GM06990 (cell line): Measurements from ENCODE around the gene TREH.

Experiments
- DNase-seq: peaks from one replicate; pipeline ENCODE4 v3.0.0-alpha.2; 2011; ENCODE audit not compliant: insufficient read length; ENCODE audit errors: extremely low read depth
- H3K27me3 ChIP-seq: replicated peaks from 2 replicates; pipeline ENCODE4 v1.6.0; 2011; ENCODE audit warnings: low read length; ENCODE audit not compliant: control insufficient read depth, insufficient read depth
- H3K36me3 ChIP-seq: 2 replicates; pipeline ENCODE4 v1.5.1; 2011; ENCODE audit warnings: low read length; ENCODE audit not compliant: control insufficient read depth, insufficient read depth
- H3K4me3 ChIP-seq: replicated peaks from 2 replicates; pipeline ENCODE4 v1.5.1; 2011; ENCODE audit warnings: low read depth, mild to moderate bottlenecking, control low read depth, low read length
- CTCF ChIP-seq: IDR thresholded peaks from 2 replicates; pipeline ENCODE4 v1.5.1; 2011; ENCODE audit warnings: low read length, control low read depth, mild to moderate bottlenecking, inconsistent platforms; ENCODE audit not compliant: insufficient read depth, poor library complexity, severe bottlenecking

Gene TREH

DNA sequence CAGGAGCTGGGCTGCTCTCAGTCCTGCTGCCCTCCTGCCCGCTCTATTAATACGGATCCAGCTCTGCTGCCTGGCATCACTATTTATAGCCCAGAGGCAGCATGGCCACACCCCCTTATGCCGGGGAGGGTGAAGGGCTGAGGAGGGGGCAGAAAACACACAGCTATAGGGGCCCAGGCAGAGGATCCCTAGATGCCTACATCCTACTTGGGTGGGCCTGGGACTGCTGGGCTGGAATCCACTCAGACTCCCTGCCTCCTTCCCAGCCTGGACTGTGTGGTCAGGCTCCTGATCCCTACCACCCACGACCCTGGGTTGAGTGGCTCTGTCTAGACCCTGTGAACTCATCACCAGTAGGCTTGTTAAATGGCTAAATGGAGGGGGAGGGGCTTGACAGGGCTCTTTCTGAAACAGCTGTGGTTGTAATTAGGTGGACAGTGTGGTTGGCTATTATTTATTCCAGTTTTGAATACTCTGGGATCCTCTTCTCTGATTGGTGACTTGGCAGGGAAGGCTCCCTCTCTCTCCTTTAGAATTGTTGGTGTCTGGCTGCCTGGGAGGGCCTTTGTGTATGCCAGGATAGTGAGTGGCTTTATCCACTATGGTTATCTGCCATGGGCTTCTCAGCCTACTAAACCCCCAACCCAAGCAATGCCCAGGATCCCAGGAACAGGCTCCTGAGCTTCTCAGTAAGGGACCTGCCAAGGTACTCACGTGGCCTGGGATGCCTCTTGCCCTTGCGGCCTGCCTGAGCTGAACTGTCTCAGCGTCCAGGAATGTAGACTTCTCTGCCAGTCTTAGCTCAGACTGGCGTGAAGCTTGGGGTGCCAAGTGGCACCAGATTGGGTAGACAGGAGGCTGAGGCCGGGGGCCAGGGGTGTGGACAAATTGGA lies 56.8 kb downstream of the TREH start:
- Histone ChIP-seq H3K4me3 (no peak overlapping the region), H3K27me3 (peaks cover 2% of the 10 kb centered on the region), H3K36me3 (no peaks in the 10 kb centered on the region)
- no peak for DNase-seq
- no peak for TF ChIP-seq CTCF

DNA sequence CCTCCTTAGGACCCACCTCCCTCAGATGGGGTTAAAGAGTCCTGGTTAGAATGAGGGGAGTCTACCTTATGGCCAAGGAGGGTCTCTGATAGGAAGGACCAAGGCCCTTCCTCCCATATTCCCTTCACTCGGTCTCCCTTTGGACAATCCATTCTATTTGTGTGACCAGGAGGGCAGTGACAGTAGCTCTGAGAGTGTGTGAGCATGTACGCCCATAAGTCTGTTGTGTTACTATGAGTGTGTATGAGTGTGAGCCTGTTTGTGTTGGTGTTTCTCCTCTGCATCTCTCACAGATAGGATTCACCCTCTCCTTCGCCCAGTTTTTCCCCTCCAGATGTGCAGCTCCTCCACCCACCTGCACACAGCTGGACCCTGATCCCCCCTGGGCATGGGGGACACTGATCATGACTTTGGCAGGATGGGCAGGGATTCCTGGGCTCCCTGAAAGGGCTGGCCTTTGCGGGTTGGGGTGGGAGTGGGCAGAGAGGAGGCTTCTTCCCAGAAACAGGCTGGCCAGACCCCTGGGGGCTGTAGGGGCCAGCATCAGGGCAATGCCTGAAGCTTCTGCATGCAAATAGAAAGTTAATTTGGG lies 57.6 kb downstream of the TREH start:
- H3K27me3 ChIP-seq: peaks cover 2% of the 10 kb centered on the region
- TF ChIP-seq CTCF: no peak
- H3K4me3 ChIP-seq: no peak overlapping the region
- DNase-seq: no peak
- H3K36me3 ChIP-seq: no peaks in the 10 kb centered on the region

DNA sequence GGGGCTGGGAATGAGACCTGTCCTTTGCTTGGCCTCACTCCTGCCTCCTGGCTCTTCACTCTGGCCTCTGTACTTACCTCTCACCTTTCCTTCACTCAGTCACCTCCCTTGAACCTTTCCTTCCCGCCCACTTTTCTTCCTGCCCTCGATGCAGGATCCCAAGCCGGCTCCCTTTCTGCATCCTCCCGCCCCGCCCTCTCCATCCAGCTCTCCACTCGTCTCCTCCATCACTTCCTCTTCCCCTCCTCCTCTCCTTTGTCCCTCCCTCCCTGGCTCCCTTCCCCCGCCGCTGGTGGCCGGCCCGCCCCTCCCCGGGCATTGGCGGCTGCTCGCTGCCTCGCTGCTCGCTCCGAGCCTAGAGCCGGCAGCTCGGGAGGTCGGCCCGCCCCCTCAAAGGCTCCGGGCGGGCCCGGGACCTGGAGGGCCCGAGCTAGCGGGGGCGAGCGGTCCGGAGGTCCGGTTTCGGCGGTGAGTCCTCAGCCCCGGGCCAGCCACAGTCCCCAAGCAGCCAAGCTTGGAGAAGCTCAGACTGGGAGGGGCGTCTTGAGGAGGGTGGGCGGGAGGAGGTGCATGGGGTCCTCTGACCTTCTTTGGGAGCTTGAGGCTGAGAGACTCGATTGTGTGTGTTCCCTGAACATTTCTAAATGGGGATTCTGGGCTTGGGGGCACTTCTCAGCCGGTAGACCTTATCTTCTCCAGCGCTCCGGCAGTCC lies 58.2 kb downstream of the TREH start:
- Histone ChIP-seq H3K27me3 (peaks cover 2% of the 10 kb centered on the region), H3K4me3 (no peak overlapping the region), H3K36me3 (no peaks in the 10 kb centered on the region)
- no peak for DNase-seq
- no peak for TF ChIP-seq CTCF

GRCh38 chr11:118620529-118621070 lies 58.9 kb downstream of the TREH start:
- DNase-seq: no peak
- Histone ChIP-seq H3K4me3 (no peak overlapping the region), H3K27me3 (peaks cover 2% of the 10 kb centered on the region), H3K36me3 (no peaks in the 10 kb centered on the region)
- TF ChIP-seq CTCF: no peak

DNA sequence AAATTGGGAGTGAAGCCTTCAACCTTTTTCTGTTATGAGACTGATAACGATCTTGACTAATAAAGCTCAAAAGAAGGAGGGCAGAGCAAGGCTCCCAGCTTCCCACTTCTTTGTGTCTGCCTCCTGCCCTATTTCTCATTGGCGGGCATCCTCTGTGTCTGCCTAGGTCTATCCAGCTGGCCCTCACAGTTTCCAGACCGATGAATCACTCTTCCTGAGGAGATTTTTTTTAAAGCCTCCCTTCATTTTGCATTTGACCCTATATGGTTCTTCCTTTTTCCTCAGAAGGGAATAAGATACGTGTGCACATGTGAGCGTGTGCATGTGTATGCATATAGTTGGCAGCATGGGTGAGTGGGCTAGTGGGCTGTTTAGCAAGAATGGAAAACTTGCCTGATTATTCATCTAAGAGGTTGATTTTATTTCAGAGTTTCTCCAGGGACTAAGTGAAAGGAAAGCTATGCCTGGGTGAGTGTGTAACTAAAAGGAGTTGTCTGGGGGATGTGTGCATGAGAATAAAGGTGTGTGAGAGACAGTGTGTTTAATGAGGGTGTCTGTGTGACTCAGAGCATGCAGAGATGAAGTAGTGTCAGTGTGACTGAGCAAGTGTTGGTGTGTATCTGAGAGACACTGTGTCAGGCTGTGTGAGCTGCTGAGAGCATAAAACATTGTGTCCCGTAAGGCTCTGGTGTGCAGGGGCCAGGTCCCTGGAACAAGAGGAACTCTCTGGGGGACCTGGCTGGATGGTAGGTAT lies 59.8 kb downstream of the TREH start:
- Histone ChIP-seq H3K27me3 (no peaks in the 10 kb centered on the region; the same call in none of the 2 replicates), H3K4me3 (no peak overlapping the region), H3K36me3 (no peaks in the 10 kb centered on the region)
- no peak for DNase-seq
- no peak for TF ChIP-seq CTCF
